GM21528 (cell line): ENCODE results near the gene PLD2.

Source experiments
- ATAC-seq: cut with Tn5 transposase; IDR thresholded peaks from one replicate; pipeline ENCODE4 v1.9.1; 2021; ENCODE audit warnings: mild to moderate bottlenecking, moderate library complexity; ENCODE audit not compliant: unreplicated experiment, low FRiP score

The PLD2 gene

DNA sequence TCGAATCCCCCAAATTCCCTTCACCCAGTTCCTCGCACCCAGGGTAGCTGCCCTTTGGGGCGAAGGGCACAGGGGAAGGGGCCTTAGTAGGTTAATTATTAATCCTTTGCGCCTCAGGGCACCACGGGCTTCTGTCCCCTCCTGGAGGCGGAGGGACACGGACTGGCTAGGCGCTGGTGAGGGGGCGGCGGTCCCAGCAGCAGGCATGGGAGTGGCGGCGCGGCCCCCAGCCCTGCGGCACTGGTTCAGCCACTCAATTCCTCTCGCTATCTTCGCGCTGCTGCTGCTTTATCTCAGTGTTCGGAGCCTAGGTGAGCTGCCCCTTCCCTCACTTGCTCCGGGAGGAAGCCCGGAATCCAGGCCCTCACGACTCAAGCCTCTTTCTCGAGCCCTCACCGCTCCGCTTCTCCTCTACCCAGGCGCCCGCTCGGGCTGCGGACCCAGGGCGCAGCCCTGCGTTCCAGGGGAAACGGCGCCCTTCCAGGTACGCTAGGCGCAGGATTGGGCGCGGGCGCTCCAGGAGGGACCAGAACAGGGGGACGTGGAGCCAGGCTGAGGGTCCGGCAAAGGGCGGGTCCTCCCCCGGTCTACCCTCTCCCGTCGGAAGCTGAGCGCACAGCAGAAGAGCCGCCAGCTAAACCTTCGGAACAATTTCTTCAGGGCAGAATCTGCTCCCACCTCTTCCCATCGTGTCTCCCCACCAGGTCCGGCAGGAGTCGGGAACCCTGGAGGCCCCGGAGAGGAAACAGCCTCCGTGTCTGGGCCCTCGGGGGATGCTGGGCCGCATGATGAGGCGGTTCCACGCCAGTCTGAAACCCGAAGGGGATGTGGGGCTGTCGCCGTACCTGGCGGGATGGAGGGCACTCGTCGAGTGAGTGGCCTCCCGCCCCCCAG is 17.9 kb upstream of the PLD2 start, which contains the start of gene GLTPD2:
Gene GLTPD2, plus strand, starts transcription at position 158 of the 894 bp plus-strand sequence. Its CDS starts 48 bp downstream, at position 206.
- ATAC-seq: no peak

DNA sequence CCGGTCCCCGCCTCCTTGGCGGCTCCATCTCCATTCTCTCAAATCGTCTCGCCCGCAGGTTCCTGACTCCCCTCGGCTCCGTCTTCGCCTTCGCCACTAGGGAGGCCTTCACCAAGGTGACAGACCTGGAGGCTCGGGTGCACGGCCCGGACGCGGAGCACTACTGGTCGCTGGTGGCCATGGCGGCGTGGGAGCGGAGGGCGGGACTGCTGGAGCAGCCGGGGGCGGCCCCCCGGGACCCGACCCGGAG is 17.3 kb upstream of the PLD2 start:
- ATAC-seq: no peak

DNA sequence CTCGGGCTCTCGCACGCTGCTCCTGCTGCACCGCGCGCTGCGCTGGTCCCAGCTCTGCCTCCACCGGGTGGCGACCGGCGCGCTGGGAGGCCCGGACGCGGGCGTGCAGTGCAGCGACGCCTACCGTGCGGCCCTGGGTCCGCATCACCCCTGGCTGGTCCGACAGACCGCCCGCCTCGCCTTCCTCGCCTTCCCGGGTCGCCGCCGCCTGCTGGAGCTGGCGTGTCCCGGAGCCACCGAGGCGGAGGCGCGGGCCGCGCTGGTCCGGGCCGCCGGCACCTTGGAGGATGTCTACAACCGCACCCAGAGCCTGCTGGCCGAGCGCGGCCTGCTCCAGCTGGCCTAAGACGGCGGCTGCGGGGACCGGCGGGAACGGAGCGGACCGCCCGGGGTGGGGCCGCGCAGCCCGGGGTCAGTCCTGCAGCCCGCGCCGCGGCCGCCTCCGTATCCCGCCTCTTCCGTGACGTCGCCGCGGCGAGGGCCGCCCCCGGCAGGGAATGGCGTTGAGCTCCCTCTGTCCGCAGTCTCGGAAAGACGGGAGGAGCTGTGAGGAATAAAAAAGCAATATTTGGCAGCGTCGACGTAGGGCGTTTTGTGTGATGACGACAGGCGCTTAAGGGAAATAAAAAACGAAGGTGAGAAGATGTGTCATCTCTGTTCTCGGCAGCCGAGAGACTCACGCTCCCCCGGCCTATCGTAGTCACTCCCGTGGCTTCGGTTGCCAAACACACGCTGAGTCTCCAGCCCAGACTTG is 16.8 kb upstream of the PLD2 start:
- ATAC-seq: peak; percentile 81

DNA sequence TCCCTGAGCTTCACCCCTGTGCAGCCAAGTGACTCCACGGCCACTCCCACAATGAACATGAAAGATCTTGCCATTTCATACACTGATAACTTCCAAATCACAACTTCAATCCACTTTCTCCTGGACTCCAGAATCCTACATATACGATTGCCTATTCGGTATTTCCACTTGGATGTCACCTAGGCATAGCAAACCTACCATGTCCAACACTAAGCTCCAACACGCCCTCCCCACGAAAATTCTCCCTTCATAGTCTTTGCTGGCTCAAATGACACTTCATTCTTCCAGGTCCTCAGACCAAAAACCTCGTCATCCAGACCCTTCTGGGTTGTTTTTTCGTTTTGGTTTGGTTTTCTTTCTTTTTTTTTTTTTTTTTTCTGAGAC is 16.3 kb upstream of the PLD2 start:
- ATAC-seq: no peak

DNA sequence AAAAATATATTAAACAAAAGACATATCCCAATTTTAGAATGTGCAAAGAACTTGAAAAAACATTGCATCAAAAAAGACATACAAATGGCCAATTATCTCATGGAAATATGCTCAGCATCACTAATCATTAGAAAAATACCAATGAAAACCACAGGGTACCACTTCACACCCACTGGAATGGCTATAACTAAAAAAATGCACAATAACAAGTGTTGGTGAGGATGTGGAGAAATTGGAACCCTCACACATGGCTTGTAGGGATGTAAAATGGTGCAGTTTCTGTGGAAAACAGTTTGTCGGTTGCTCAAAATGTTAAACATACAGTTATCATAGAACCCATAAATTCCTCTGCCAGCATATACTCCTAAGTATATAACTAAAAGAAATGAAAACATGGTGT is 11.8 kb upstream of the PLD2 start:
- no peak for ATAC-seq

DNA sequence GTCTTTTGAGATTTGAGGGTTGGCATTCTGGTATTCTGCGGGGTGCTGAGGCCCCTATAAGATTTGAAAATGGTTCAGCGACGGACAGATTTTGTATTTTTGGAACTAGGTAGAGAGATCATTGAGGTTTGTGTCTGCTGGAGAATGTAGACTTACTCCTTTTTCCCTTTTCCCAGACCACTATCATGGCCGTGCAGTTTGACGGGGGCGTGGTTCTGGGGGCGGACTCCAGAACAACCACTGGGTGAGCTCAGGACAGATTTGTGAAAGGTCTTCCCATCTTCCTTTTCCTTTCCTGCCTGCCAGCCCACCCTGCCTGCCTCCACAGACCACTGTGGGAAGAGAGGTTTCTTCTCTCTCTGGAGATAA is 10.4 kb upstream of the PLD2 start:
- ATAC-seq: no peak

DNA sequence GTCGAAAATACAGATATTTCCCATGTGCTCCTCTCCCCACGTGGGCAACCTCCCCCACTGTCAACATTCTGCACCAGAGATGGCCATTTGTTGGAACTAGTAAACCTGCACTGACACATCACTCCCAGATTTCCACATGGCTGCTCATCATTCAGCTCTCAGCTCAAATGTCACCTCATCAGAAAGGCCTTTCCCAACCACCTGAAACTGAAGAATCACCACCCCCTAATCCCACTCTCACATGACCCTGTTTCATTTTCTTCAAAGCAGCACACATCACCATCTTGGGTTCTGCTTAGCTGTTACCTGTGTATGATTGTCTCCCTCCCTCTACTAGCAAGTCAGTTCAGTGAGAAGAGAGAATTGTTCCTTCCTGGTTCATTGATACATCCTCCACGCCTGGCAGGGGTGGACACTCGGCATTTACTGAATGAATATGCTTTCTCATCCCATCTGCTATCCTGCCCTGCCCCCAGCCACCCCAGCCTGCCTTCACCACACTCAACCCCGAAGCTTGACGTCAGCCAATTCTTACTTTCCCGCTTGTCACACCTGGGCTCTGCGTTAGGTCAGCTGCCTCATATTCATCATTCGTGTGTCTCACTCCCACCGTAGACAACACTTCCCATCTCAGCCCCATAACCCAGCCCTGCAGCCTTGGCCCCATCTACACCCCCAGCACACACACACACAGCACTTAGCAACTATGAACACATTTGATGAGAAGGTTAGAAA is 6.3 kb upstream of the PLD2 start:
- ATAC-seq: no peak

DNA sequence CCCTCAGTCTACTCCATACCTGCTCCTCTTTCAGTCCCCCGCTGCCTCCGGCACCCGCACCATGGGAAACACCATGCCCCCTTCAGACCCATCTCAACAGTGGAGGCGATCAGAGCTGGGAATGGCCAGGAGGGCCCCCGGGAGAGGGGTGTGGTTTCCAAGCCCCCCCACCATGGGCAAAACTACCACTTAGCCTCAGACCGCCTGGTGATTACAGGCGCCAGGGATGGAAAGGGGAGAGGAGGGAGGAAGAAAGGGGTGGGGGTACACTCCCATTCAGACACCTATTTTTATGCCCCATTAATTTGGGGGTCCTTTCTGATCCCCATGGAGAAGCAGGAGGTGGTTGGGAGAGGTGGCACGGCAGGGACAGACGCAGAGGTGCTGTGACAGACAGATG is 4.7 kb upstream of the PLD2 start, which contains the start of gene C17orf114:
Gene C17orf114, minus strand, starts transcription at position 101 of the 400 bp plus-strand sequence.
- no peak for ATAC-seq

DNA sequence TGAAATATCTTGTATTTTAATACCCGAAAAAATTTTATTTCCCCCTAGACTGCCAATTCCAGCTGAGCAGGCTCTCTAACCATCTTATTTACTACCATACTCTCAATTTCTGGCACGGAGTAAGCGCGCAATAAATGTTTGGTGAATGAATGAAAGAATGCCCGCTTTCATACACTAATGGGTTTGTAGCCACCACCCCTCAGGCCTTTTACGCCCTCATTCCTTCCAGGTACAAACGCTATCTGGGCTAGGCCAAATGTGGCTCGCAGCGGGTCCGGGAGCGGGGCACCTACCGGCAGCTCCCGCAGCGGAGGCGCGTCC is 536 bp upstream of the PLD2 start:
- peak; percentile 26 for ATAC-seq

DNA sequence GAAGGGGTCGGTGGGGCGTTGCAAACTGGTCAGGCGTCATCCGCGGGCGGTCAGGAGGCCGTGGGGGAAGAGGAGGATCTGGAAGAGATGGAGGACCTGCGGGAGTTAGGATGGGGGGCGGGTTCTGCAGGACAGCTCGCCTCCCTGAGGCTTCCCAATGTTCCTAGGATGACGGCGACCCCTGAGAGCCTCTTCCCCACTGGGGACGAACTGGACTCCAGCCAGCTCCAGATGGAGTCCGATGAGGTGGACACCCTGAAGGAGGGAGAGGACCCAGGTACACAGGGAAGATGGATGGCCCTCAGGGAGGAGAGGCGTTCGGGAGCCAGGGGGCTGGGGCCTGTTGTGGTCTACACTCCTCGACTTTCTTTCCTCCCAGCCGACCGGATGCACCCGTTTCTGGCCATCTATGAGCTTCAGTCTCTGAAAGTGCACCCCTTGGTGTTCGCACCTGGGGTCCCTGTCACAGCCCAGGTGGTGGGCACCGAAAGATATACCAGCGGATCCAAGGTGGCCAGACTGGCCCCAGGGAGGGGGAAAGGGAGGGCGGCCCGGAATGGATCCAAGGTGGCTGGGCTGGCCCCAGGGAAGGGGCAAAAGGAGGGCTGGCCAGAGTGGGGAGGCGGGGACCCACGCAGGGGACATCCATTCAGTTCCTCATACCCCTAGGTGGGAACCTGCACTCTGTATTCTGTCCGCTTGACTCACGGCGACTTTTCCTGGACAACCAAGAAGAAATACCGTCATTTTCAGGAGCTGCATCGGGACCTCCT is 839 bp downstream of the PLD2 start:
- no peak for ATAC-seq

DNA sequence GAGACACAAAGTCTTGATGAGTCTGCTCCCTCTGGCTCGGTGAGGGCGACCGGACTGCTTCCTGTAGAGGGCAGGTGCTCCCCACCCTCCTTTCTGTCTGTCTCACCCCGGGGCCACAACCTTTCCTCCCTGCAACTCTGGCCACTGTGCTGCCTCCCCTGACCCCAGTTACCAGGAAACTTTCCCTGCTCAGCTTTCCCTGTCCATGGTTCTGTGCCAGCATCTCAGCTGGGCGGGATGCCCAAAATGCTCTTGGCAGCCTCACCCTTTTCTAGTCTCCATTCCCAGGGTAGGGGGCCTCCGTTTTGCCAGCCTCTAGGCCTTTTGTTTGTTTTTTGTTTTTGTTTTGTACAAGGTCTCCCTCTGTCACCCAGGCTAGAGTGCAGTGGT is 1.4 kb downstream of the PLD2 start:
- ATAC-seq: no peak

DNA sequence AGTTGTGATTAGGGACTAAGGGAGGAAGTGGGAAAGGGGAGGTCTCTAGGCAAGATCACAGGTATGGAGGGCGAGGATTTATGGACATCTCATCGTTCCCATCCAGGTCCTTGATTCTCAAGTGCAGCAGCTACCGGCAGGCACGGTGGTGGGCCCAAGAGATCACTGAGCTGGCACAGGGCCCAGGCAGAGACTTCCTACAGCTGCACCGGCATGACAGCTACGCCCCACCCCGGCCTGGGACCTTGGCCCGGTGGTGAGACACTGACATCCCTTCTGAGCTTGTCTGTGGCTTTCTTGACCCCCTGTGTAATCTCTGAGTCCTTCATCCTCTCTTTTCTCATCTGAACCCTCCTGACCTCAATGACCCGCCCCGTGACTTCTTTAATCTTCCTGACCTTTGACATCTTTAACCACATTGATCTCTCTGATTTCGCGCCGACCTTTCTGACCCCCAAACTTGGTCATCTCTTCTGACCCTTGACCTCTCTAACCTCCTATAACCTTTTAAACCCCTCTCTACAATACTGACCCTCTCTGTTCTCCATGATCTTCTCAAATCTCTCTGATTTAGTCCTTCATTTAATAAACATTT is 3.8 kb downstream of the PLD2 start:
- ATAC-seq: no peak

DNA sequence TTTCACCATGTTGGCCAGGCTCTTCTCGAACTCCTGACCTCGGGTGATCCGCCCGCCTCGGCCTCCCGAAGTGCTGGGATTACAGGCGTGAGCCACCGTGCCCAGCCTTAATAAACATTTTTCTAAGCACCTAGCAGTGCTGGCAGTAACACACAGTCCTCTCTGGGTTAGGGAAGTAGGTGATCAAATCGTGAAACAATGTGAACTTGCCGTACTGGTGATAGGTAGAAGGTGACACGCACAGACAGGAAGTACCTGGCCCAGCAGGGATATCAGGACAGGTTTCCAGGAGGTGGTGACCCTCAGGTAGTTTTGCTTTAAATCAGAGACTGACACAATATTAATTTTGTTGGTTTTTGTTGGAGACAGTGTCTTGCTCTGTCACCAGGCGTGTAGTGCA is 4.5 kb downstream of the PLD2 start:
- ATAC-seq: no peak

DNA sequence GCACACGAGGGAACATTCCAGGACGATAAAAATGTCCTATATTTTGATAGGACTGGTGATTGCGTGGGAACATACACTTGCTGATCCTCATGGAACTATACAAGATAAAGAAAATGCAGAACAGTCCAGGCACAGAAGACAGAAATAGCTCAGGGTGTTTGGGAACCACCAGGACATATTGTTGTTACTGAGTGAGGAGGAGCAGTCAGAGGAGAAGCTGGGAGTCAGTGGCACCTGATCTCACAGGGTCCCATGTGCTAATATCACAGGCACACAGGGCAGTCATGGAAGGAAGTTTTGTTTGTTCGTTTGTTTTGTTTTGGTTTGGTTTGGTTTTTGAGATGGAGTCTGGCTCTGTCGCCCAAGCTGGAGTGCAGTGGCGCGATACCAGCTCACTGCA is 5.7 kb downstream of the PLD2 start:
- no peak for ATAC-seq

DNA sequence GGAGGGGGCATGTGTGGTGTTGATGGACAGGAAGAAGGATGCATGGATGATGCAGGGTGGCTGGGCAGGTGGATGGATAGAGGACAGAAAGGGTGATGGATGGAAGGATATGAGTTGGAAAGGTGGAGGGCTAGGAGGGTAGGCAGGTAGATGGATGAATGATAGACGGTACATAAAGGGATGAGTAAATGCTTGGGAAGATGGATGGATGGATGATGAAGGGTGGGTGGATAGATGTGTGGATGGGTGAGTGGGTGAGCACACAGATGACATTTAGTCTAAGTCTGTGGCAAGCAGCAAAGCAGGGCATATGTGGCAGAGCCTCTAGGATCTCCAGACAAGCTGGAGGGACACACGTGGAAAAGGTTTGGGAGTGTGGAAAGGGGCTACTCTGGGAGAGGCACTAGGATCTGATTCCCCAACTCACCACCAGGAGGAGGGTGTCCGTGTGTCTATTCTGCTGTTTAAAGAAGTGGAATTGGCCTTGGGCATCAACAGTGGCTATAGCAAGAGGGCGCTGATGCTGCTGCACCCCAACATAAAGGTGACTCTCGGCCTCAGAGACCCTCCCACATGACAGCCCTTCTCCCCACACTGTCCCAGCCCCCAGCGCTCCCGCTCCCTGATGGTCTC is 8.2 kb downstream of the PLD2 start:
- ATAC-seq: no peak

DNA sequence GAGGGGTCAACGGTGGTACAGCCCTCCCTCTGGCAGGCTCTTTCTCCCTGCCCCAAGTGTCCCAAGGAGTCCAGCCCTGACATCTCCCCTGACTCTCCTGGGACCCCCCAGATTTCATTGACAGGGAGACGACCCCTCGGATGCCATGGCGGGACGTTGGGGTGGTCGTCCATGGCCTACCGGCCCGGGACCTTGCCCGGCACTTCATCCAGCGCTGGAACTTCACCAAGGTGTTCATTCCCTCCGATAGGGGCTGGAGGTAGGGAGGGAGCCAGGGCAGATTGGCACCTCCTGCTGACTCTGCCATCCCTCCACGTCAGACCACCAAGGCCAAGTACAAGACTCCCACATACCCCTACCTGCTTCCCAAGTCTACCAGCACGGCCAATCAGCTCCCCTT is 9.9 kb downstream of the PLD2 start:
- ATAC-seq: no peak

DNA sequence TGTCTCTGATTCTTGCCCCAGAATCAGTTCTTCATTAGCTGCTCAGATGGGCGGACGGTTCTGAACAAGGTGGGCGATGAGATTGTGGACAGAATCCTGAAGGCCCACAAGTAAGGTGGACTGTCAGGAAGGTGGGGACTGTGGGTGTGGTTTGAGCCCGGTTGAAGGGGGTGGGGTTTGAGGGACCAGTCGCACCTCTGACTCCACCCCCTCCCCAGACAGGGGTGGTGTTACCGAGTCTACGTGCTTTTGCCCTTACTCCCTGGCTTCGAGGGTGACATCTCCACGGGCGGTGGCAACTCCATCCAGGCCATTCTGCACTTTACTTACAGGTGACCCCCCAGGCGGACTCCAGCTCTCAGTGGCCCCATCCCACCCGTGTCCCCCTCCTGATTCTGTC is 11.3 kb downstream of the PLD2 start:
- ATAC-seq: no peak

DNA sequence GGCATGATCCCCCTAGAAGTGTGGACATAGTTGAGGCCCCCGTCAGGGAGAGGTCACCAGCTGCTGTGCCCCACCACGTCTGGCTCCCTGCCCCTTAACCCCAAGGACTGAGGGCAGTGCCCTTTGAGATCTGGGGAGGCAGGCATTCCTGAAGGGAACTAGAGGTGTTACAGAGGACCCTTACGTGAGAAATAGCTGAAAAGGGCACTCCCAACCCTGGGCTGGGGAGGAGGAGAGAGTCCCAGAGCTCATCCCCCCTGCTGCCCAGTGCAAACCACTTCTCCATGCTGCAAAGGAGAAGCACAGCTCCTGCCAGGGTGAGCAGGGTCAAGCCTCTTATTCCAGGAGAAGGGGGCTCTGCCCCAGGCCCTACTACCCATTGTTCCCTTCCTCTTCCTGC is 15.9 kb downstream of the PLD2 start:
- ATAC-seq: no peak

DNA sequence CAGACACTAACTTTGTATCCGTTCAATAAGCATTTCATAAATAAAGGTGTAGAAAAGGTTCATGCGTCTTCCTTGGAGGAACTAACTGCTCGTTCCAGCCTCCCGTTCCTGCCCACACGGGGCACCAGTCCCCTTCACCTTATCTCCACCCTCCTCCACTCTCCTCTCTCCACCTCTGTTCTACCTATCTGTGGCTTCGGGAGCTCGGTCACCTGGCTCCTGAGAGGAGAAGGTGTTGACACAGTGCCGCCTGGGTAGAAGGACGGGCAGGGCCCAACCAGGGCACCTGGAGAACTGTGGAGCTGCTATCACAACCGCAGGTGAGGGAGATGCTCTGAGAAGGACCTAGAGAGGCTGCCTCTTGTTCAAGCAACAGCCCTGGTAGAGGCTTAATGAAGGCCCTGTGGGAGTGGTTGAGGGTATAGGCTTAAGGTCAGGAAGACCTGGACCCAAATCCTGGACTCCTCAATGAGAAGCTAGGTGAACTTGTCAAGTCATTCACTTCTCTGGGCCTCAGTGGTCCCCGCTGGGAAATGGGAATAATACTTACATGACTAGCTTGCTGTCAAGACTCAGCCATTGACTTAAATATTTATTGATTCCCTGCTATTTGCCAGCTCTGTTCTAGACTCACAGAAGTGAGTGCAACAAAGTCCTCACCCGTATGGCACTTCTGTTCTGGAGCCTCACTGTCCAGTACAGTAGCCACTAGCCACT is 16.6 kb downstream of the PLD2 start:
- ATAC-seq: no peak
